ENCODE results near the gene KRTAP16-1. TPM values are rescaled to one million over a fixed set of nuclear protein-coding genes. Genes with fewer than 3 reads are reported as not detected.

Gene KRTAP16-1
- total and polyA plus RNA-seq, 7 donors, result not detected

DNA sequence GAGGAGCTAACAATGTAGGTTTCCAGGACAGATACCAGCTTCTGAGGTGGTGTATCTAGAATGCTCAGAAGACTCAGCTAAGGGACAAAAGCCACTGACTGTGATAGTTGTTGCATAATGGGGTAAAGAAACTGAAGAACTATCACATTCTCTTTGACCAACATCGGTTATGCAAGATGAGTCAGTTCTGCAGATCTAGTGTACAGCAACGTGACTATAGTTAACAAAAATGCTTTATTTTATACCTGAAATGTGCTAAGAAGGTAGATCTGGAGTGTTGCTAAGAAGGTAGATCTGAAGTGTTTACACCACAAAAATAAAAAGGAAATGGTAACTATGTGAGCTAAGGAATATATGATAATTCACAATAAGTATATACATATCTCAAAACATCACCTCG is 41.4 kb downstream of the KRTAP16-1 start:
- Histone ChIP-seq H3K36me3 (ENCODE audit: insufficient read depth in 1 of 2, low read depth in 1 of 2) (no peaks in the 10 kb centered on the region), H3K27ac (no peak overlapping the region), H3K4me1 (no peaks in the 10 kb centered on the region), H3K4me3 (no peak overlapping the region), H3K27me3 (ENCODE audit: insufficient read depth in 3 of 3, low read length in 2 of 3) (no peaks in the 10 kb centered on the region), H3K9me3 (no peaks in the 10 kb centered on the region)
- 84 to 95% methylated on average over 3 of the region's 3 CpGs; no CpG with 5 or more reads in 1 of the 3 donors for WGBS, 3 donors
- intact Hi-C loops (cut with DNase I), result no loop called here
- TF ChIP-seq, protein P1, sequence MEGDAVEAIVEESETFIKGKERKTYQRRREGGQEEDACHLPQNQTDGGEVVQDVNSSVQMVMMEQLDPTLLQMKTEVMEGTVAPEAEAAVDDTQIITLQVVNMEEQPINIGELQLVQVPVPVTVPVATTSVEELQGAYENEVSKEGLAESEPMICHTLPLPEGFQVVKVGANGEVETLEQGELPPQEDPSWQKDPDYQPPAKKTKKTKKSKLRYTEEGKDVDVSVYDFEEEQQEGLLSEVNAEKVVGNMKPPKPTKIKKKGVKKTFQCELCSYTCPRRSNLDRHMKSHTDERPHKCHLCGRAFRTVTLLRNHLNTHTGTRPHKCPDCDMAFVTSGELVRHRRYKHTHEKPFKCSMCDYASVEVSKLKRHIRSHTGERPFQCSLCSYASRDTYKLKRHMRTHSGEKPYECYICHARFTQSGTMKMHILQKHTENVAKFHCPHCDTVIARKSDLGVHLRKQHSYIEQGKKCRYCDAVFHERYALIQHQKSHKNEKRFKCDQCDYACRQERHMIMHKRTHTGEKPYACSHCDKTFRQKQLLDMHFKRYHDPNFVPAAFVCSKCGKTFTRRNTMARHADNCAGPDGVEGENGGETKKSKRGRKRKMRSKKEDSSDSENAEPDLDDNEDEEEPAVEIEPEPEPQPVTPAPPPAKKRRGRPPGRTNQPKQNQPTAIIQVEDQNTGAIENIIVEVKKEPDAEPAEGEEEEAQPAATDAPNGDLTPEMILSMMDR (IDR thresholded peaks at IDR 0.05), result no peak
- DNase-seq (no peak), ATAC-seq (no peak)

- Histone ChIP-seq H3K27me3 (ENCODE audit: insufficient read depth in 3 of 3, low read length in 2 of 3) (peaks cover 0 to 4% (median 0%) of the 10 kb centered on the region in 3 donors), H3K9me3 (no peaks in the 10 kb centered on the region), H3K36me3 (ENCODE audit: insufficient read depth in 1 of 2, low read depth in 1 of 2) (no peaks in the 10 kb centered on the region), H3K27ac (no peak within 1 kb of the TSS), H3K4me1 (no peaks in the 10 kb centered on the region), H3K4me3 (no peak within 1 kb of the TSS)
- WGBS, 3 donors, result 60 to 70% (median 66%) methylated on average over 2 of the region's 2 CpGs
- TF ChIP-seq, protein P1 (IDR thresholded peaks at IDR 0.05), result no peak
- intact Hi-C loops (cut with DNase I), result no loop called here
- ATAC-seq, result no peak
- no peak for DNase-seq
Measured at GRCh38 chr17:41265078-41265477, 44.0 kb downstream of the KRTAP16-1 start, which contains the start of gene KRTAP9-6. Gene KRTAP9-6, plus strand, starts transcription at chr17:41265378. Its CDS starts 0 bp downstream, at chr17:41265378.

DNA sequence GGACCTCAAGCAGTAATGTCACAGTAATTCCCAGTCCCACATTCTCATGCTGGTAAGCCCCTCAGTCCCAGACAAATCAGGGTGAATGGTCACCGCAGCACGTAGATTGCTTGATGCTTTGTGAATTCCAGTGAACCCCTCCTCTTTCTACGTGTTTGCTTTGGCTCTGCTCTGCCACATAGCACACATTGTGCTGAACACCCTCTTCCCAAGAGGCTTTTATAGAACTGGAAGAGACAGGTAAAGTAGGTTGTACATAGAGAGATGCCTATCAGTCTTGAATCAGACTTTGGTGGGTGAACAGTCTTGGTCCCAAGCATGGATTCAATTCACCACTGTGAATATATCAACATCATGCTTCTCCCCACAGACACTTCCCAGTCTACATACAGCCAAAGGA is 44.5 kb downstream of the KRTAP16-1 start:
- Histone ChIP-seq H3K27me3 (ENCODE audit: insufficient read depth in 3 of 3, low read length in 2 of 3) (peaks cover 0 to 6% (median 0%) of the 10 kb centered on the region in 3 donors), H3K4me1 (no peaks in the 10 kb centered on the region), H3K4me3 (no peak overlapping the region), H3K36me3 (ENCODE audit: insufficient read depth in 1 of 2, low read depth in 1 of 2) (no peaks in the 10 kb centered on the region), H3K9me3 (no peaks in the 10 kb centered on the region), H3K27ac (no peak overlapping the region)
- TF ChIP-seq, protein P1 (IDR thresholded peaks at IDR 0.05), result no peak
- DNase-seq, result no peak
- WGBS, 3 donors, result 76 to 80% (median 80%) methylated on average over 3 of the region's 3 CpGs
- no peak for ATAC-seq
- intact Hi-C loops (cut with DNase I), result no loop called here

- Histone ChIP-seq H3K27ac (no peak overlapping the region), H3K27me3 (ENCODE audit: insufficient read depth in 3 of 3, low read length in 2 of 3) (peaks cover 0 to 15% (median 5%) of the 10 kb centered on the region in 3 donors)
- 79 to 85% (median 82%) methylated on average over 2 of the region's 2 CpGs for WGBS, 3 donors
Measured at GRCh38 chr17:41263212-41263611, 45.9 kb downstream of the KRTAP16-1 start.

More at GRCh38 chr17:41263212-41263611, 45.9 kb downstream of the KRTAP16-1 start:
- ATAC-seq (no peak), DNase-seq (no peak)
- Histone ChIP-seq H3K36me3 (ENCODE audit: insufficient read depth in 1 of 2, low read depth in 1 of 2) (no peaks in the 10 kb centered on the region), H3K9me3 (no peaks in the 10 kb centered on the region), H3K4me1 (no peaks in the 10 kb centered on the region), H3K4me3 (no peak overlapping the region)
- TF ChIP-seq, protein P1 (IDR thresholded peaks at IDR 0.05), result no peak
- intact Hi-C loops (cut with DNase I), result loop anchor here in 1 of 2 donors (2.0 kb wide), 1 partner anchor 14 kb away; no protein-coding TSS in a partner anchor

All from psoas muscle (tissue), 8 donors.